ENCODE measurements around the gene SCFD2.

SCFD2 gene

GRCh38 chr4:52862639-52863161 lies 503.2 kb downstream of the SCFD2 start:
- no peak for TF ChIP-seq SPI1 (IDR thresholded peaks at IDR 0.05; ENCODE audit: borderline replicate concordance, low read depth)
- TF ChIP-seq REST (IDR thresholded peaks at IDR 0.05; ENCODE audit: insufficient replicate concordance, low read depth): no peak
- TF ChIP-seq, protein P1, sequence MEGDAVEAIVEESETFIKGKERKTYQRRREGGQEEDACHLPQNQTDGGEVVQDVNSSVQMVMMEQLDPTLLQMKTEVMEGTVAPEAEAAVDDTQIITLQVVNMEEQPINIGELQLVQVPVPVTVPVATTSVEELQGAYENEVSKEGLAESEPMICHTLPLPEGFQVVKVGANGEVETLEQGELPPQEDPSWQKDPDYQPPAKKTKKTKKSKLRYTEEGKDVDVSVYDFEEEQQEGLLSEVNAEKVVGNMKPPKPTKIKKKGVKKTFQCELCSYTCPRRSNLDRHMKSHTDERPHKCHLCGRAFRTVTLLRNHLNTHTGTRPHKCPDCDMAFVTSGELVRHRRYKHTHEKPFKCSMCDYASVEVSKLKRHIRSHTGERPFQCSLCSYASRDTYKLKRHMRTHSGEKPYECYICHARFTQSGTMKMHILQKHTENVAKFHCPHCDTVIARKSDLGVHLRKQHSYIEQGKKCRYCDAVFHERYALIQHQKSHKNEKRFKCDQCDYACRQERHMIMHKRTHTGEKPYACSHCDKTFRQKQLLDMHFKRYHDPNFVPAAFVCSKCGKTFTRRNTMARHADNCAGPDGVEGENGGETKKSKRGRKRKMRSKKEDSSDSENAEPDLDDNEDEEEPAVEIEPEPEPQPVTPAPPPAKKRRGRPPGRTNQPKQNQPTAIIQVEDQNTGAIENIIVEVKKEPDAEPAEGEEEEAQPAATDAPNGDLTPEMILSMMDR (IDR thresholded peaks at IDR 0.05; ENCODE audit: insufficient read depth, low read length): no peak
- no peak for TF ChIP-seq POLR2AphosphoS5 (IDR thresholded peaks at IDR 0.05; ENCODE audit: low read depth)
- TF ChIP-seq GABPA (IDR thresholded peaks at IDR 0.05; ENCODE audit: low read depth): no peak
- no peak for DNase-seq (ENCODE audit: low read depth in 1 of 2, low spot score in 1 of 2)
- peak overlapping the region; percentile 62 for H3K4me3 ChIP-seq (replicated peaks; ENCODE audit: insufficient read depth, low read length)
- H3K27me3 ChIP-seq (ENCODE audit: insufficient read depth, poor library complexity, severe bottlenecking): no peaks in the 10 kb centered on the region
- no peak overlapping the region for H3K27ac ChIP-seq (replicated peaks)

DNA sequence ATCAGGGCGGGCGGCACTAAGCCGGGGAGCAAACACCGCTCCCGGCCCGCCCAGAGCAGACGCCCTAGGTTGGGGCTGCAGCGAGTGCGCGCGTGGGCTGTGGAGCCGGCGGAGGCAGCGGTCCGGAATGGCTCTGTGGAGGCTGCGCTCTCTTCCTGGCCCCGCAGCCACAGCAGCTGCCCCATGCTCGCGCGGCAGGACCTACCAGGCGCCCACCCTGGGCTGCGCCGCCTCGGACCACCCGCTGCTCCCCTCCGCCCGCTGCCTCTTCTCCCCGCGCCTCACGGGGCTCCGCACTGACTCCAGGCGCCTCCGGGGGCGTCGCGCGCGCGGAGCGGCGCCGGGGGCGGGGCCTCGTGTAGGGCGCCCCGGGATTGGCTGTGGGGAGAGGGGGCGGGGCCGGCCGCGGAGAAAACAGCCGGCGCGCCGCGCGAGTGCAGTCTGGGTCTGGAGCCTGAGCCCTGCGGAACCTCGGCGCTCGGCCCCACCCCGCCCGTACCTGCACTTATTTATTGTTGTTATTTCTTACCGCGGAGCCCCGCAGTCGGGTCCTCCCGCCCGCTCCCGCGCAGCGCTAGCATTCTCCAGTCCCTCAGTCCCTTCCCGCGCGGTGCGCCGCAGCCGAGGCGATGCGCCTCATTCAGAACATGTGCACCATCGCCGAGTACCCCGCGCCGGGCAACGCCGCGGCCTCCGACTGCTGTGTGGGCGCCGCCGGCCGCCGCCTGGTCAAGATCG lies 503.8 kb downstream of the SCFD2 start, which contains the start of gene RASL11B:
Gene RASL11B, plus strand, starts transcription at position 439 of the 738 bp plus-strand sequence. Its CDS starts 191 bp downstream, at position 630.
- DNase-seq (ENCODE audit: low read depth in 1 of 2, low spot score in 1 of 2): peak; percentile 35 to 64
- Histone ChIP-seq H3K4me3 (replicated peaks; ENCODE audit: insufficient read depth, low read length) (peak within 1 kb of the TSS; percentile 62), H3K27me3 (ENCODE audit: insufficient read depth, poor library complexity, severe bottlenecking) (no peaks in the 10 kb centered on the region), H3K27ac (replicated peaks) (no peak within 1 kb of the TSS)
- TF ChIP-seq REST (IDR thresholded peaks at IDR 0.05; ENCODE audit: insufficient replicate concordance, low read depth) (no peak), SPI1 (IDR thresholded peaks at IDR 0.05; ENCODE audit: borderline replicate concordance, low read depth) (no peak), POLR2AphosphoS5 (IDR thresholded peaks at IDR 0.05; ENCODE audit: low read depth) (peak; percentile 7; the same call in 1 of the 2 replicates), GABPA (IDR thresholded peaks at IDR 0.05; ENCODE audit: low read depth) (no peak)
- TF ChIP-seq, protein P1 (IDR thresholded peaks at IDR 0.05; ENCODE audit: insufficient read depth, low read length): no peak

- TF ChIP-seq GABPA (IDR thresholded peaks at IDR 0.05; ENCODE audit: low read depth): no peak
- no peak for TF ChIP-seq POLR2AphosphoS5 (IDR thresholded peaks at IDR 0.05; ENCODE audit: low read depth)
- TF ChIP-seq SPI1 (IDR thresholded peaks at IDR 0.05; ENCODE audit: borderline replicate concordance, low read depth): no peak
- TF ChIP-seq REST (IDR thresholded peaks at IDR 0.05; ENCODE audit: insufficient replicate concordance, low read depth): no peak
- TF ChIP-seq, protein P1 (IDR thresholded peaks at IDR 0.05; ENCODE audit: insufficient read depth, low read length): no peak
- DNase-seq (ENCODE audit: low read depth in 1 of 2, low spot score in 1 of 2): no peak
- Histone ChIP-seq H3K4me3 (replicated peaks; ENCODE audit: insufficient read depth, low read length) (peak overlapping the region; percentile 62), H3K27me3 (ENCODE audit: insufficient read depth, poor library complexity, severe bottlenecking) (no peaks in the 10 kb centered on the region), H3K27ac (replicated peaks) (no peak overlapping the region)
These were observed 504.6 kb downstream of the SCFD2 start for GRCh38 chr4:52861171-52861823.

Data from HL-60 (cell line).